GM19372 (cell line): ENCODE measurements around the gene CYP27C1.

Experiments
- ATAC-seq: cut with Tn5 transposase; IDR thresholded peaks from one replicate; pipeline ENCODE4 v1.9.1; 2021; ENCODE audit warnings: mild to moderate bottlenecking, low read depth, moderate library complexity; ENCODE audit not compliant: unreplicated experiment

Gene CYP27C1

GRCh38 chr2:127134833-127135830 is 85.0 kb downstream of the CYP27C1 start:
- no peak for ATAC-seq

GRCh38 chr2:127134235-127134634 is 85.9 kb downstream of the CYP27C1 start:
- ATAC-seq = no peak
